ENCODE results near the gene WDPCP.

WDPCP gene

DNA sequence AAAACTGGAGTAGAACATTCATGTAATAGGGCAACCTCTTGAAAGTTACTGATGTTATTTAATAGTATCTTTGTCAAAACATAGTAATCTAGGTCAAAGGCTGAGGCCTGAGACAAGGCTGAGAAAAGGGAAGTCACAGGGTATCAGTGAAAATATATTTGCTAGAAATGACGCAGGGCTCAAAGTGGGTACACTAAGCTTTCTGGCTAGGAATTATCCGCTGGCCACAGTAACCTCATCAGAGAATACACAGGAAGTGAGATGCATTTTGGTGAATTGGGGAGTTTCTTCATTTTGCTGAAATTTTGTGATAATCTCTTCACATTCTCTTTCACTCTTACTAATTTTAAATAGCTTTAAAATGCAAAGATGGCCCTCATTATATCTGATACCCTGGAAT lies 330.8 kb downstream of the WDPCP start:
- Histone ChIP-seq H3K79me2 (ENCODE audit: control insufficient read depth, low read length) (no peaks in the 10 kb centered on the region), H3F3A (ENCODE audit: control insufficient read depth, insufficient read depth) (no peaks in the 10 kb centered on the region), H3K36me3 (ENCODE audit: control insufficient read depth, low read length) (no peaks in the 10 kb centered on the region), H3K27me3 (ENCODE audit: control insufficient read depth, low read length) (no peaks in the 10 kb centered on the region), H4K20me1 (ENCODE audit: control insufficient read depth, insufficient read depth, low read depth, low read length) (no peaks in the 10 kb centered on the region), H3K4me1 (ENCODE audit: control insufficient read depth, low read length) (no peaks in the 10 kb centered on the region), H3K4me2 (ENCODE audit: low read length) (no peak overlapping the region), H3K27ac (ENCODE audit: low read depth, low read length) (no peak overlapping the region), H3K9me3 (ENCODE audit: control insufficient read depth, insufficient read depth, low read length) (no peaks in the 10 kb centered on the region), H3K9me2 (replicated peaks; ENCODE audit: control insufficient read depth, low read length) (no peaks in the 10 kb centered on the region), H3K4me3 (ENCODE audit: low read length) (no peak overlapping the region)
- no peak for TF ChIP-seq EZH2phosphoT487 (IDR thresholded peaks at IDR 0.05; ENCODE audit: borderline replicate concordance, low read length)

DNA sequence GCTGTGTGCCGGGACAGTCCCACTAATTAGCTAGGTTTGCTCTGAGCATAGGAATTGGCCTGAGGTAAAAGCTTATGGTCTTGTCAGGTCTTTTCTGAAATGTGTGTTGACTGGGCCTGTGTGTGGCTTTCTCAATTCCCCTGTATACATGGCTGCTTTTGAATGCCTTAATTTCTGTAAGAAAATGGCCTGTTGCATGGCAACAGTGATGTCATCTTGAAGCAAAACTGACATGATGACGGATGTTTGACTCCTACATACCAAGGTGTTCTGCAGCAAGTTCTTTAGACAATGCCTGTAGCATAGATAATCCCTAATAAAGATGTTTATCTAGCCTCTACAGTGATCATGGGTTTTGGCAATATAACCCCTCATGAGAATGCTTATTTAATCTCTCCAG lies 339.1 kb downstream of the WDPCP start:
- Histone ChIP-seq H3K9me3 (ENCODE audit: control insufficient read depth, insufficient read depth, low read length) (no peaks in the 10 kb centered on the region), H3K79me2 (ENCODE audit: control insufficient read depth, low read length) (no peaks in the 10 kb centered on the region), H3F3A (ENCODE audit: control insufficient read depth, insufficient read depth) (no peaks in the 10 kb centered on the region), H3K27me3 (ENCODE audit: control insufficient read depth, low read length) (no peaks in the 10 kb centered on the region), H3K27ac (ENCODE audit: low read depth, low read length) (no peak overlapping the region), H3K4me1 (ENCODE audit: control insufficient read depth, low read length) (no peaks in the 10 kb centered on the region), H4K20me1 (ENCODE audit: control insufficient read depth, insufficient read depth, low read depth, low read length) (no peaks in the 10 kb centered on the region), H3K4me2 (ENCODE audit: low read length) (no peak overlapping the region), H3K9me2 (replicated peaks; ENCODE audit: control insufficient read depth, low read length) (no peaks in the 10 kb centered on the region), H3K36me3 (ENCODE audit: control insufficient read depth, low read length) (no peaks in the 10 kb centered on the region), H3K4me3 (ENCODE audit: low read length) (no peak overlapping the region)
- TF ChIP-seq CTCF (IDR thresholded peaks at IDR 0.05; ENCODE audit: low read depth, low read length, poor library complexity, severe bottlenecking) (no peak), EZH2phosphoT487 (IDR thresholded peaks at IDR 0.05; ENCODE audit: borderline replicate concordance, low read length) (no peak)

DNA sequence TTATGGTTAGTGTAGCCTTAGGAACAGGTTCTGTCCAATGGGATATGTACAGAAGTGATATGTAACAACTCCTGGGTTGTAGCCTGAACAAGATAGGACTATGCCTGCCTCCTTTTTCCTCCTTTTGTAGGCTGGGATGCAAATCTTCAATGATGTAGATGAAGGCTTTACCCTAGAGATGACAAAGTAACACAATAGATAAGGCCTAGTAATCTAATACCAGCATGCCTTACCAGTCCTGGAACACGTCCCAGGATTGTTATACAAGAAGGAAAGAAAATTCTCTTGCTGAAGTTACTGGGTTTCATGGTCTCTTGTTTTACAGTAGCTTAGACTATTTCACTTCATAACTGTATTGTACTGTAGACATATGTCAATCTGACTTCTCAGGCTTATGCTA lies 345.5 kb downstream of the WDPCP start:
- Histone ChIP-seq H3K9me3 (ENCODE audit: control insufficient read depth, insufficient read depth, low read length) (no peaks in the 10 kb centered on the region), H3K27ac (ENCODE audit: low read depth, low read length) (no peak overlapping the region), H3K4me1 (ENCODE audit: control insufficient read depth, low read length) (no peaks in the 10 kb centered on the region)

More for the DNA sequence above, 345.5 kb downstream of the WDPCP start:
- no peaks in the 10 kb centered on the region for H3K36me3 ChIP-seq (ENCODE audit: control insufficient read depth, low read length)
- no peak overlapping the region for H3K4me2 ChIP-seq (ENCODE audit: low read length)
- no peaks in the 10 kb centered on the region for H3K9me2 ChIP-seq (replicated peaks; ENCODE audit: control insufficient read depth, low read length)
- no peaks in the 10 kb centered on the region for H3K27me3 ChIP-seq (ENCODE audit: control insufficient read depth, low read length)
- no peaks in the 10 kb centered on the region for H3F3A ChIP-seq (ENCODE audit: control insufficient read depth, insufficient read depth)
- no peak overlapping the region for H3K4me3 ChIP-seq (ENCODE audit: low read length)
- no peaks in the 10 kb centered on the region for H4K20me1 ChIP-seq (ENCODE audit: control insufficient read depth, insufficient read depth, low read depth, low read length)
- TF ChIP-seq EZH2phosphoT487 (IDR thresholded peaks at IDR 0.05; ENCODE audit: borderline replicate concordance, low read length) (no peak), CTCF (IDR thresholded peaks at IDR 0.05; ENCODE audit: low read depth, low read length, poor library complexity, severe bottlenecking) (no peak)
- no peaks in the 10 kb centered on the region for H3K79me2 ChIP-seq (ENCODE audit: control insufficient read depth, low read length)
